Vagina (tissue), 2 donors: ENCODE results near the gene RNU7-1.

Source experiments
- POLR2A ChIP-seq, 2 donors: fragments of 450-650 bp; IDR thresholded peaks; one replicate each; pipeline ENCODE4 v1.6.1; 2017; ENCODE audit warnings: antibody characterized with exemption in 2 of 2, mild to moderate bottlenecking in 2 of 2, moderate library complexity in 2 of 2
- TF ChIP-seq, protein P1 (sequence below), 3 experiments: fragments of 450-650 bp in 2 of 3; fragments of 200-600 bp in 1 of 3; sonication (generic) in 1 of 3; IDR thresholded peaks; one replicate each; pipeline ENCODE4 v1.5.1; 2017 to 2019; ENCODE audit warnings: antibody characterized with exemption in 3 of 3, mild to moderate bottlenecking in 2 of 3, moderate library complexity in 2 of 3

DNA sequence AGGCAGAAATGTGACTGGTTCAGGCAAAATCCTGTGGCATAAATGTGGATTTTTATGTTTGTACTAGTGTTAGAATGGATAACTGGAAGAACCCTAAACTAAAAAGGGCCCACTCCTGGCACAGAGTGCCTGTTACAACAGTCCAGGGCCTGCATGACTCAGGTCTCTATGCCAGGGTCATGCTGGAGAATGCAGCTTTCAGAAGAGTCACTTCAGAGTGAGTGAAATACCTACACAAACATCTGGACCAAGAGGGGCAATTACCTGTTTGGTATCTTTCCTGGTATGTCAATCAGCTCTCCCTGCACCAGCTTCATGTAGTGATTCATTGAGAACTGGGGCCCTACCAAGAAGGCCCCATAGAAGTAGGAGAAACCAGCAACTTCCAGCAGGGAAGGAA, 37.1 kb downstream of the RNU7-1 start:
- TF ChIP-seq, protein P1, sequence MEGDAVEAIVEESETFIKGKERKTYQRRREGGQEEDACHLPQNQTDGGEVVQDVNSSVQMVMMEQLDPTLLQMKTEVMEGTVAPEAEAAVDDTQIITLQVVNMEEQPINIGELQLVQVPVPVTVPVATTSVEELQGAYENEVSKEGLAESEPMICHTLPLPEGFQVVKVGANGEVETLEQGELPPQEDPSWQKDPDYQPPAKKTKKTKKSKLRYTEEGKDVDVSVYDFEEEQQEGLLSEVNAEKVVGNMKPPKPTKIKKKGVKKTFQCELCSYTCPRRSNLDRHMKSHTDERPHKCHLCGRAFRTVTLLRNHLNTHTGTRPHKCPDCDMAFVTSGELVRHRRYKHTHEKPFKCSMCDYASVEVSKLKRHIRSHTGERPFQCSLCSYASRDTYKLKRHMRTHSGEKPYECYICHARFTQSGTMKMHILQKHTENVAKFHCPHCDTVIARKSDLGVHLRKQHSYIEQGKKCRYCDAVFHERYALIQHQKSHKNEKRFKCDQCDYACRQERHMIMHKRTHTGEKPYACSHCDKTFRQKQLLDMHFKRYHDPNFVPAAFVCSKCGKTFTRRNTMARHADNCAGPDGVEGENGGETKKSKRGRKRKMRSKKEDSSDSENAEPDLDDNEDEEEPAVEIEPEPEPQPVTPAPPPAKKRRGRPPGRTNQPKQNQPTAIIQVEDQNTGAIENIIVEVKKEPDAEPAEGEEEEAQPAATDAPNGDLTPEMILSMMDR (IDR thresholded peaks at IDR 0.05): no peak
- TF ChIP-seq POLR2A (IDR thresholded peaks at IDR 0.05): no peak
